Activated T-cell treated with anti-CD3 and anti-CD28 coated beads for 1 hour (primary cell): ENCODE measurements around the gene KIF26A.

Source experiments
- DNase-seq: peaks from one replicate; pipeline ENCODE4 v3.0.0-alpha.2; 2020; ENCODE audit warnings: low read depth

The KIF26A gene

DNA sequence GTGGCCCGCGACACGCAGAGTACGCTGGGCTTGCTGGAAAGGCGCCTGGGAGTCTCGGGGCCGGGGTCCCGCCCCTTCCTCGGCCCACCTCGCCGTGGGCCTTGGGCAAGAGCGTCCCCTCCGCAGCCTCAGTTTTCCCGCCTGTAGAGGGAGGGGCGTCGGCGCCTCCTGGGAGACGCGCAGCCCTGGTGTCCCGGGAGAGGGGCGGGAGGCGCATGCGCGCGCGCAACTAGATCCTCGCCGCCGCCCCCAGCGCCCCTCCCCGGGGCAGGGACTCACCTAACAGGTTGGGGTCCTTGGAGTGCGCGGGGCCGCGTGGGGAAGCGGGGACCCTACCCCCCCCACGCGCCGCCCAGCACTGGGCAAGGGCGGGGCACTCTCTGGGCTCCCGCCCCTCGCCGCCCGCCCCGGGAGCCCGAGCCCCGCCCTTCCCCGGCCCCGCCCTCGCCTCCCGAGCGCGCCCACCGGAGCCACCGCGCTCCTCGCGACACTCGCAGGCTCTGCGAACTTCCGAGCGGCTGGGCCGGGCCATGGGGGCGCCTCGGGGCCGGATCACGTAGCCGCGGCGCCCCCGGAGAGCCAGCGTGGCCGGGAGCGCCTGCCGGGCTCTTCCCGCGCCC is at the start of gene KIF26A:
Gene KIF26A (plus strand): TSS at position 490 of the 620 bp plus-strand sequence. CDS start 136 bp downstream, outside the sequence.
- no peak for DNase-seq

DNA sequence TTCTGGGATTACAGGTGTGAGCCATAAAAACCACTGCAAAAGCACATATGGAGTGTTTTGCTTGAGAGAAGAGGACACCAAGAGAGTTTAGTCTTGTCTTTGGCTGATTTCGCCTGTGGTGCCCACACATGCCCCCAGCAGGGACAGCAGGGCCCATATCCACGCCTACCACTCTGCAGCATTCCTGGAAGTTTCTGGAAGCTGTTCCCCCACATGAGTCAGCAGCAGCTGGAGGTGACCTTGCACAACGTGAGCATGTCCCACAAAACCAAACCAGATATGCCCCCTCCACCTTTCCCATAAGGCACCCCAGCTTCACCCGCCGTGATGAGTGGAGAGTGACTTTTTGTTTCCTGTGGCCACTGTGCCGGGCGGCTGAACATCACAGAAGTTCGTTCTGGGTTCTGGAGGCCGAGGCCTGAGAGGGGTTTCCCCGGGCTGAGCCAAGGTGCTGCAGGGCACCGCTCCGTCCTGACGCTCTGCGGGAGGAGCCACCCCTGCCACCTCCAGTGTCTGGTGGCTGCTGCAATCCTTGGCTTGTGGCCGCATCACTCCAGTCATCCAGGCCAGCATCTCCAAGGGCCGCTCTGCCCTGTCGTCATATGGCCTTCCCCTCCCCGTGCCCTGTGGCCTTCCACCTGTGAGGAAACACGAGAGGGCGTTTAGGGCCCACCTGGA is 48.2 kb upstream of the KIF26A start:
- DNase-seq: no peak

DNA sequence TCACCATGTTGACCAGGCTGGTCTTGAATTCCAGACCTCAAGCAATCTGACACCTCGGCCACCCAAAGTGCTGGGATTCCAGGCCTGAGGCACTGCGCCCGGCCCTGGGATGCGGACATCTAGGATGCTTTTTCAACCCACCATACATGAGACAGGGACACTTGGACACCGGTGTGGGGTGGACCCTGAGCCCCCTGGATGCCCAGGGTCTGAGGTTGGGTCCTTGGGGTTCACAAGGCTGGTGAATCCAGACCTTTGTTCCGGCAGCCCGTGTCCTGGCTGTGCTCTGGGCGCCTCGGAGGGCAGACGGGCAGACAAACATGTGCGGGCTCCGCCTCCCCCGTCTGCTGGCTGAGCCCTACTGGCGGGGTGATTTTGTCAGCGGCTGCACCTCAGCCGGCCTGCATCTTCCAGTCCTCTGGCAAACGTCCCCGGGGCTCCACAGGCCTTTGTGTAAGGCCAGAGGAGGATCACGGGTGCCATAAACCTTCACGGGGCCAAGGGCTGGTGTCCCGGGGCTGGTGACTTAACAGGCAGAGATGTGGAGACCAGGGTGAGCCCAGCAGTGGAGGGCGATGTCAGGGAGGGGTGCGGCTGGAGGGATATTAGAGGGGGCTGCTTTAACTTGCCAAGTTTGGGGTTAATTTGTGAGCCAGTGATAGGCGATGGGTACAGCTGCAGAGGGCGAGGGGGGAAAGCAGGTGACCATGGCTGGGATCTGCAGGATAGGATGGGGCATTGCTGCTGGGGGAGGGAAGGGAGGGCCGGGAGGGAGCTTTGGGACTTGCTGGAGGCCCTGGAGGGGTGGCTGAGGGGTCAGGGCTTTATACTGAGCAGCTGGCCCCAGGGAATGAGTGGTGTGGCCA is 47.1 kb upstream of the KIF26A start:
- no peak for DNase-seq

DNA sequence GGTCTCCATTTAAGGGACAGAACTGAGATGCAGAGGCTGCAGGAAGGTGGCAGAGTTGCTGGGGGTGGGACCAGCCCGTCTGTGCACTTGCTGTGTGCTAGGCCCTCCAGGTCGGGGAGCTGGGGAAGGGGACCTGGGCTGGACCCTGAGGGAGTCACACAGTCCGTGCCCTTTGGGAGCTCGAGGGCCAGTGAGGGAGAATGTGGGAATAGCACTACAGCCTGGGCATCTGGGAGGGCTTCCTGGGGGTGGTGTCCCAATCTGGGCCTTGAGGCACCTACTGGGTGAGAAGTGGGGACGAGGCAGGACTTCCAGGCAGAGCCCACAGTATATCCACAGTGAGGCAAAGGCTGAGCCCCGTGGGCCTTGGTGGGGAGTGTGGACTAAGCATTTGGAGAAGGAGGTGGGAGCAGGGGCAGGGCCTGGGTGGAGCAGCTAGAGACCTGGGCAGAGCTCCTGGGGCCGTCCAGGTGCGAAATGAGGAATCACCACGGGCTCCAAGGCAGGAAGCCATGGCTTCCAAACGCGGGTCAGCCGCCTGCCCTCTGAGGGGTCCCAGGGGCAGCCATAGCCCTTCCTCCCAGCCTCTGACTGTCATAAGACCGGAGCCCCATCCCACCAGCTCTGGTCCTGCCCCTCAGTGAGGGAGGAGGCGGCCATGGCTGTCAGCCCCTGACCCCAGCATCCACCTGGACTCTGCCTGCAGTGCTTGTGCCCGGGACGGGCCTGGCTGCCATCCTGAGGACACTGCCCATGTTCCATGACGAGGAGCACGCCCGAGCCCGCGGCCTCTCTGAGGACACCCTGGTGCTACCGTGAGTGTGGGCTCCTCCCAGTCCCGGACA is 46.2 kb upstream of the KIF26A start:
- DNase-seq: no peak

DNA sequence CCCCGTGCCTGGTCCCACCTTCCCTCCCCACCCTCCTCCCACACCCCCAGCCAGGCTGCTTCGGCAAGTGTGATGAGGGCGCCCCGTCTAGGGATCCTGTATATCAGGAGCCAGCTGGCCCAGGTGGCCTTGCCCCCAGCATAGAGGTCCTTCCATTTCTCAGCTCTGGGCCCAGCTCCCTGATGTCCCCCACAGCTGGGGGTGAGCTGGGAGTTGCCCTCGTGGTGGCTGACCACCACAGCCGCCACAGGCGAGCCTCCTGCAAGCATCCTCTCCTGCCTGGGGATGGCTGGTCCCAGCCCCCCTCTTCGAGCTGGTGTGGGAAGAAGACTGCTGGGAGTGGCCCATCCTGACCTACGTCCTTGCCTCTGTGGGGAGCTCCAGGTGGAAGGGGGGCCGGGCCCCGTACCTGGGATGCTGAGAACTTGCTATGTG is 45.4 kb upstream of the KIF26A start:
- no peak for DNase-seq

DNA sequence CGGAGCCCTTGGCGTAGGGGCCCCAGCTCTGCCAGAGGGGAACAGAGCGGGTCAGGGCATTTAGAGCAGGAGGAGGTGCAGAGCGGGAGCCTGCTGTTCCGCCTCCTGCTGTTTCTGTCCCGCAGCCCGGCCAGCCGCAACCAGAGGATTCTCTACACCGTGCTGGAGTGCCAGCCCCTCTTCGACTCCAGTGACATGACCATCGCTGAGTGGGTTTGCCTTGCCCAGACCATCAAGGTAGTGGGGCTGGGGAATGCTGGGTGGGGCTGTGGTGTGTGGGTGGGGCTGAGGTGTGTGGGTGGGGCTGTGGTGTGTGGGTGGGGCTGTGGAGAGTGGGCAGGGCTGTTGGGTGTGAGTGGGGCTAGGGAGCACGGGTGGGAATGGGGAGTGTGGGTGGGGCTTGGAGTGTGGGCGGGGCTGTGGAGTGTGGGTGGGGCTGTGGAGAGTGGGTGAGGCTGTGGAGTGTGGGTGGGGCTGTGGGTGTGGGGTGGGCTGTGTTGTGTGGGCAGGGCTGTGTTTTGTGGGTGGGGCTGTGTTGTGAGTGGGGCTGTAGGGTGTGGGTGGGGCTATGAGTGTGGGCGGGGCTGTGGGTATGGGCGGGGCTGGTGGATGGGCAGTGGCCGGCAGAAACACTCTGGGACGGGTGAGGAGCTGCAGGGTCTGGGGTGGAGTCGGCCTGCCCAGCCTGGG is 44.9 kb upstream of the KIF26A start:
- DNase-seq: no peak

DNA sequence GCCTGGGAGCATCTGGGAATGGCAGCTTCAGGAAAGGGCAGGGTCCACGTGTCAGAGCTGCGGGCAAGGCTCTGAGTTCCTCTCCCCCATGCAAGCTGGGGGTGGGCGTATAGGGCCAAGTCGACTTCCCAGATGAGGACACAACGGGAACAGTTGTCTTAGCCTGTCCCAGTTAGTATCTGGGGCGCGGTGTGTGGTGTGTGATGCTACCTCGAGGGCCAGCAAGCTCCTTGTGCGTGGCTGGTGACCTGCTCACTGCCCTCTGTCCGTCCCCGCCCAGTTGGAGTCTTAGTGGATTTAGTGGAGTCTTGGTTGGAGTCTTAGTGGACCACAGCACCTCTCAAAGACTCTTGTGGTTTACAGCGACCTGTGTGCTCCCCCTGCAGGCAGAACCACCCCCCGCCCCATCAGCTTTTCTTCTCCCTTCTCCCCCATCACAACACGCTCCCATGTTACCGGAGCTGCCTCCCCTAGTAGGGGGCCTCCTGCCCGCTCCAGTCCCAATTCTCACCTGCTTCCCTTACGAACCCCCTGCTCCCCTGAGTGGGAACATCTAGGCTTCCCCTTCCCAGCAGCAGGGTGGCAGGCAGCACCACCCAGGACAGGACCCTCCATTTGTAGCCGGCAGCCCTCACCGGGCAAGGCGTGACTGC is 44.2 kb upstream of the KIF26A start:
- DNase-seq: no peak

DNA sequence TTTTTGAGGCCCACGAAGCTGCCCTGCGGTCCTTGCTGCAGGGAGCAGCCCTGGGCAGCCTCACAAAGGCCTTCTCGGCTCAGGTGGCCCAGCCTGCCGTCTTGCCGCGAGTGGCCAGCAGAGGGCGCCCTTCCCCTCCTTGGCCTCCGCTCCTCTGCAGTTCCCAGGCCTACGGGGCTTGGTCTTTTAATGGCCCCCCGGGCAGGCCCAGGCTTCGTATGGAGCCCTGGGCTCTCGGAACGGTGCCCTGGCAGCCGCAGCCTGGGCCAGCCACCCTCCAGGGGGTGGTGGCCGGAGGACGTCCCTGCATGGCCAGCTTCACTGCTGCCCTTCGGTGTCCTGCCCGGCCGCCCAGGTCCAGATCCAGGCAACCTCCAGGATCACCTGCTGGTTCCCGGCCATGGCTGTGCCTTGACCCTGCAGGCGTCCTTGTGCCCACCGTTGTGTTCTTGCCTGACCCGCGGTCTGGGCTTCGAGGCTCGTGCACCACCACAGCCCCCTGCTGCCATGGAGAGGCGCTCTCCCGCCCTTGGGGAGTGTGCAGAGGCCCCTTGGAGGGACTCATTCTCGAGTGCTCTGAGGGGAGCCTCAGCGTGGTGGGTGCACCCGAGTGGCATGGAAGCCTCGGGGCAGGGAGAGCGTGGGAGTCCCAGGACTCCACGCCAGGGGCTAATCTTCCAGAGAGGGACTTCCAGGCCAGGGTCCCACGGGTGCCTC is 43.5 kb upstream of the KIF26A start:
- peak; percentile 73 for DNase-seq

DNA sequence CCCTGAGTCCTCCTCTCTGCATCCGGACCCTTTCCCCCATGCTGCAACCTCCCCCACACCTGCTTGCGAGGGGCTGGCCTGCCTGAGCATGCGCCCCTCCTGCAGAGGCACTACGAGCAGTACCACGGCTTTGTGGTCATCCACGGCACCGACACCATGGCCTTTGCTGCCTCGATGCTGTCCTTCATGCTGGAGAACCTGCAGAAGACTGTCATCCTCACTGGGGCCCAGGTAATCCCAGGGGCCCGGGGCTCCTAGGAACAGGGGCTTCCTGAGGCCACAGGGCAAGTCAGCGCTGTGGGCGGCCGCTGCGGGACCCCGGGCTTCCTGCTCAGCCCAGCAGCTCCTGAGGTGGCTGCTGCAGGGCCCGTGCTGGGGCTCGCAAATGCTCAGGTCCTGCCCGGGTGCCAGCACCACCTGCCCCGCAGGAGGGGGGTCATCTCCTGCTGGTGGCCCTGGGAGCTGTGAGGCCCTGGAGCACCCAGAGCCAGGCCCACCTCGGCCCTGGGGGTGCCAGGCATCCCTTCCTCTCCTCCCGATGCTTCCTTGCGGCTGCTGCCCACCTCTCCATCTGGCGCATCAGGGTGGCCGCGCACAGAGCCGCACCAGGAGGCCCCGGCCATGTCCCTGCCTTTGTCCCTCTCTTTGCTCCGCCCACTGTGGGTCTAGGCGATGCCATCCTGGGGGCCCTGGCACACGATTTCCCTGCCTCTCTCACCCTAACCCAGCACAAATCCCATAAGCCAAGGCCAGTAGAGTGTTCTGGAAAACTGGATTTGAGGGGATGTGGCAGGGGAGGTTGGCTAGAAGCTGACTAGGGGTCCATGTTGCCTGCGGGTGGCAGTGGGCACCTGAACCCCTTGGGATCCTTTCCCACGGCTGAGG is 42.7 kb upstream of the KIF26A start:
- no peak for DNase-seq

DNA sequence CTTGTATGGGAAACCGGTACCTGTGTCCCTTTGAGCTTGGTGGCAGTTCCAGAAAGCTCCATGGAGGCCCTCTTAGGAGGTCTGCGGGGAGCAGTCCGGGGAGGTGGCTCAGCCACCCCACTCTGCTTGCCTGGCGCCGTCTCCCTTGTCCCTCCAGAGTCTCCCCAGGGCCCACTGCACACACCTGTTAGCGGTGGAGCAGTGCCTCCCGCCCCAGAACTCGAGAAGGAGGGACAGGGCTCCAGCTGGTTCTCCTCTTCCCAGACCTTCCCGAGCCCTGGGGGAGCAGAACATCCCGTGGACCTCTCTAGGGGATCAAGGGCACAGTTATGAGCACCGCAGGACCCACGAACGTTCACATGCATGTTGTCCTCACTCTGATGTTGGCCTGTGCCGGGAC is 42.1 kb upstream of the KIF26A start:
- no peak for DNase-seq

DNA sequence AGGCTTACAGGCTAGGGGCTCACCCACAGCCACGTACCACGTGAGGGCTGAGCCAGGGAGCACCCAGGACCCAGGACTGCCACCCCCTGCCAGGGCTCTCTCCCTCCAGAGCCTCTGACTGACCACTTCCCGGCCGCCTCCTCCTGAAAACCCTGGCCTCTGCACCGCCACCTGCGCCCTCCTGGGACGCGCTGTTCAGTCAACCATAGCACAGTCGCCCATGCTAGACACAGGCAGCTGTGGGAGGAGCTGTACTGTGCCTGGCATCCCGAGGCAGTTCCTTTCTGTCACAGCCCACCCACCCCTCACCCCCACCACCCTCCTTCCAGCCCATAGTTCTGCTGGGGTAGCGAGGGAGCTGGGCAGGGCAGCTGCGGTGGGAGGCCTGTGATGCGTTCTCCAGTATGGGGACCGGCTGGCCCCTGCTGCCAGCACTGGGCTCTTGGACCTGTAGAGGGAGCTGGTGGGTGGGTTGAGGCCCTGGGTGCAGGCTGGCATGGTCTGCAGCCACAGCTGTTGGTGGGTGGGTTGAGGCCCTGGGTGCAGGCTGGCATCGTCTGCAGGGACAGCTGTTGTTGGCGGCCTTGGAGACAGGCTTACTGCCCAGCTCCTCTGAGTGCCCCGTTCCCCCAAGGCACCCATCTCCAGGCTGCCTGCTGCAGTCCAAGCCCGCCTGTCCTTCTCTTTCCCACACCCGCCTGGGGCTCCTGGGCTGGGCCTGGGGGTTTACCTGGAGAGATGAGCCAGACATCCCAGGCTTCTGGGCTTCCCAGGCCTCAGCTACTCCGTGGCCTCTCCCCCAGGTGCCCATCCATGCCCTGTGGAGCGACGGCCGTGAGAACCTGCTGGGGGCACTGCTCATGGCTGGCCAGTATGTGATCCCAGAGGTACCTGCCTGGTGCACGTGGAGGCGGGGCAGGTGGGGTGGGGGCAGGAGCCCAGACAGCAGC is 41.4 kb upstream of the KIF26A start:
- DNase-seq: no peak

DNA sequence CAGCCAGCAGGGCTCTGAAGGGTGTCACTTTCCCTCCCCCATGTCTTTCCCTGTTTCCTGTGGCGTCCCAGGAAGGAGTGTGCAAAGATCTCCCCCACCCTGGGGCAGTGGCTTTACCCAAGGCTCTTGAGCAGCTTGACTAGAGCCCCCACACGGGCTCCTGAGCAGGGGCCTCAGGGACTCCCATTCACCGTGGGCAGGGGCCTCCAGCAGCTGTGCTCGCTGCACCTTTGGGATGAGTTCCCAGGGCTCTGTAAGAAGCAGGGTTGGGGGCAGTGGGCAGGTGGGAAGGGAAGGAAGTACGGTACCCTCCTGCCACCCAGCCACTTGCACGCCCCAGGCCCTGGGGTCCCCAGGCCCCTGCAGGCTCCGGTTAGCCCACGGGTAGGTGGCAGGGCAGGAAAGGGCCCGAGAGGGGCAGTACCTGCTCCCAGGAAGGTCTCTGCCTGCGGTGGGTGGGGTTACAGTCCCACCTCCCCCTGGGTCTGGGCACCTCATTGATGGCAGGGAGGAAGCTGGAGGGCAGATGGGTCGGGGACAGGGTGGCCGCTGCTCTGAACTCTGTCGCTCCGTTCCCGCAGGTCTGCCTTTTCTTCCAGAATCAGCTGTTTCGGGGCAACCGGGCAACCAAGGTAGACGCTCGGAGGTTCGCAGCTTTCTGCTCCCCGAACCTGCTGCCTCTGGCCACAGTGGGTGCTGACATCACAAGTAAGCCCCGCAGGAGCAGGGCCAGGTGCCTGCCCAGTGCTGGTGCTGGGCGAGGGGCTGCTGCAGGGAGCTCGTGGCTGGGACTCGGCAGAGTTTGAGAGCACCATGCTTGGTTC is 39.9 kb upstream of the KIF26A start:
- DNase-seq: no peak

DNA sequence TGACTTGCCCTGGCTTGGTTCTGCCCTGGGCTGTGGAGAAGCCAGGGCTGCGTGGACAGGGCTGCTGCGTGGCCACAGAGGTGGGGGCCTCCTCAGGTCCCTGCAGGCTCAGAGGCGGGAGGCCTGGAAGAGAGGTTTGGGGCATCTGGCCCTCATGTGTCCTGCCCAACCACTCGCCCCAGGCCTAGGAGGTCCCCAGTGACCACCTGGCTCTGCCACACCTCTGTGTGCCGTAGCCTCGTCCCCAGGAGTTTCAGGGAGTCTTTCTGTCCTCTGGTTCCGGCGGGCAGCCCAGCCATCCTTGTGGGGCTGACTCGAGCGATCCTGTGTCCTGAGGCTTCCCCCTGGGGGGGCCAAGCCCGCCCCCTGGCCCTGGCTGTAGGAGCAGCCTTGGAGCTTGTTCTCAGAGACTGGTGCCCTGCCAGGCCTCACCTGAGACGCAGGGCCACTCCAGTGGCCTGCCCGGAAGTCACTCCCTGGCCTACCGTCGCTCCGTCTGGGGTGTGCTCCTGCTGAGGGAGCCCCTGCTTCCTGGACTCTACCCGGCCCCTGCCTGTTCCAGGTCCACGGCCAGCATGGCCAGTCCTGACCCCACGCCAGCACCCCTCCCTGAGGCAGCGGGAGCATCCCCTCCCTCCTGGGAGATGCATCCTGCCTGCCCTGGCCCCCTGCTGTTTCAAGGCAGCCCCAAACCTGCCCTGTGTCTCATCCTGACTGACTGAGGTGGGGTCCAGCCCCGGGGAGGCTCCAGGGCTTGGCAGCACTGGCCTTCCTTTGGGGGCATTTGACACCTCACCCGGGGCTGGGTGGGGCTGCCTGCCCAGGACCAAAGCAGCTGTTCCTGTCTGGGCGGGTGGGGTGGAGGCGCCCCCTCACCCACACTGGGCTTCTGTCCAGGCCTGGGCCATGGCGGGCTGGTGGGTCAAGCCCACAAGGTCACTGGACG is 39.0 kb upstream of the KIF26A start:
- no peak for DNase-seq

DNA sequence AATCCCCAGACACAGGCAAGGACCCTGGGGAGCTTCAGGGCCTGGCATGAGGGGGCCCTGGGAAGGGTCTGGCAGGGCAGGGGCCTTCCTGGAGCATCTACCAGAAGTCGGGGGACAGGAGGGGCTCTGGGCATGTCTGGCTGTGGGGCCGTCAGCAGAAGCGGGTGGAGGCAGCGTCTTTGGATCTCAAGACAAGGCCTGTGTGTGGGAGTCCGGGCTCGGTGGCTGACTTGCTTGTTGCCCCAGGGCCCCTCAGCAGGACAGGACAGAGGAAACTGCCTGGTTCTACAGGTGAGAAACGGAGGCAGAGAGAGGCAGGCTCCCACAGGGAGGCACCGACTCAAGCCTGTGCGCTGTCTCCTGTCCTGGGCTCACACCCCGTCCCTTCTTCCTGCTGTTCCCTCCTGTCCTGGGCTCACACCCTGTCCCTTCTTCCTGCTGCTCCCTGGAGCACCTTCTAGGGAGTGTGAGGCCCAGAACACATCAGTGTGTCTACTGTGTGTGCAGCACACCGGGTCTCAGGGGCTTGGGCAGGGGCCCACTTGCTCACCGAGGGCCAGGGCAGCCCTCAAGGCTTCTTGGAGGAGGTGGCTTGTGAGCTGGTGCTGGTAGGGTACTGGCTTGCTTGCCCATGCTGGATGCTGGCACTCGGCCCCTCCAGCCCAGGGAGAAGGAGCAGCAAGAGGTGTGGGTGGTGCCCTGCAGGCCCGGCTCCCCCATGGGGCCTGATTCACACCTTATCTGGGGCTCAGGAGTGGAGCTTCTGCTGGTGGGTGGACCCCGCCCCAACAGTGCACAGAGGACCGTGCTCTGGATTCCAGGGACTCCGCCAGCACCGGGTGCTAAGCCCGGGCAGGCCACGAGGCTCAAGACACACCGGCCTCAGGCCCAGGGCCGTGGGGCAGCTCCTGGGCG is 38.0 kb upstream of the KIF26A start:
- no peak for DNase-seq

DNA sequence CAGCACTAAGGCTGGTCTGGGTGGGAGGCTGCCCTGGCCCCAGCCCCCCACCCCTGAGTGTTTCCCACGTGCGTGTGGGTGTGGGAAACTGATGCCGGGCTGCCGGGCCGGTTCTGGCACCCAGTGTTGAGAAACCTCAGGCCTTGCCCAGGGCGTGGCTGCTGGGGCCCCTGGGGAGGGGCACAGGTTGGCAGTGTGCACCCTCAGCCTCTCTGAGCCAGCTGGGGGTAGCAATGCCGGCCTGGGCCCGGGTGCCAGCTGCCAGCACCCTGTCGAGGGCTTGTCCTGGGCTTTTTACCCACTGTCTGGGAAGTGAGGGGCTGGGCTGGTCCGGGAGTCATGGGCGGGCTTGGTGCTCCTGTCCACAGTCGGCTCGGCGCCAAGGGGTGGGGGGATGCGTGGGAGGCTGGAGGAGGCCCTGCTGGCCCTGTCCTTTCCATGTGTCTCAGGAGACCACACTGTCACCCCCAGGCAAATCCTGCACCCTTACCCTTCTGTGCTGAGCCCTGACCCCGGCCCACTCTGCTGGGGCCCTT is 37.2 kb upstream of the KIF26A start:
- no peak for DNase-seq
